SK-N-SH (cell line): Measurements from ENCODE around the gene KIF21B. TPM values are rescaled to one million over a fixed set of nuclear protein-coding genes. Genes with fewer than 3 reads are reported as not detected.

Source experiments
- CTCF ChIA-PET: fragments of 300-600, 350-600 bp; formaldehyde crosslinking; extraction: SDS; loops from one replicate; lab custom pipeline; 2021; lab: Yijun Ruan, JAX
- POLR2A ChIA-PET: fragments of 350-600 bp; sonication (Branson Sonifier 250); formaldehyde crosslinking; extraction: SDS; loops from one replicate; lab custom pipeline; 2020; ENCODE audit warnings: antibody characterized with exemption, inconsistent platforms; lab: Yijun Ruan, JAX
- DNase-seq: peaks from one replicate; pipeline ENCODE4 v3.0.0; 2012
- H2AFZ ChIP-seq: fragments of 200-600 bp; sonication (generic); 2 replicates; pipeline ENCODE4 v1.8.1; 2016; ENCODE audit warnings: antibody characterized with exemption, mild to moderate bottlenecking, low read depth
- H3F3A ChIP-seq: fragments of 200-600 bp; sonication (generic); replicated peaks from 2 replicates; pipeline ENCODE3; 2016; ENCODE audit warnings: antibody characterized with exemption, mild to moderate bottlenecking; ENCODE audit not compliant: insufficient read depth
- H3K27ac ChIP-seq, 2 experiments: fragments of 200-500 bp in 1 of 2; fragments of 200-600 bp in 1 of 2; sonication (Bioruptor generic) in 1 of 2; sonication (generic), shearing (Covaris generic) in 1 of 2; 2 replicates each; pipeline versions ENCODE4 v1.5.1 to v1.6.1; 2014 to 2016; ENCODE audit warnings: low read depth in 2 of 2, inconsistent platforms in 1 of 2, low read length in 1 of 2, mild to moderate bottlenecking in 1 of 2, mixed read lengths in 1 of 2
- H3K27me3 ChIP-seq: fragments of 200-600 bp; sonication (generic), shearing (Covaris generic); 2 replicates; pipeline ENCODE4 v1.6.1; 2016; ENCODE audit warnings: mixed run types; ENCODE audit not compliant: insufficient read depth
- H3K36me3 ChIP-seq, 2 experiments: fragments of 200-500 bp in 1 of 2; fragments of 200-600 bp in 1 of 2; sonication (Bioruptor generic) in 1 of 2; sonication (generic) in 1 of 2; replicated peaks in 1 of 2; 2 replicates each; pipeline versions ENCODE3 to v1.5.1; 2014 to 2016; ENCODE audit warnings: low read length in 1 of 2, mild to moderate bottlenecking in 1 of 2; ENCODE audit not compliant: insufficient read depth in 2 of 2, control insufficient read depth in 1 of 2
- H3K4me1 ChIP-seq, 2 experiments: fragments of 200-500 bp in 1 of 2; fragments of 200-600 bp in 1 of 2; sonication (Bioruptor generic) in 1 of 2; sonication (generic), shearing (Covaris generic) in 1 of 2; 2 replicates each; pipeline versions ENCODE4 v1.5.1 to v1.6.1; 2014 to 2016; ENCODE audit warnings: low read depth in 1 of 2, low read length in 1 of 2, mixed run types in 1 of 2; ENCODE audit not compliant: insufficient read depth in 2 of 2, control insufficient read depth in 1 of 2
- H3K4me2 ChIP-seq: fragments of 200-600 bp; sonication (generic), shearing (Covaris generic); 2 replicates; pipeline ENCODE4 v1.6.1; 2017; ENCODE audit warnings: mixed run types
- H3K4me3 ChIP-seq, 2 experiments: fragments of 200-500 bp in 1 of 2; fragments of 200-600 bp in 1 of 2; sonication (Bioruptor generic) in 1 of 2; sonication (generic), shearing (Covaris generic) in 1 of 2; 2 replicates each; pipeline versions ENCODE4 v1.5.1 to v1.8.1; 2014 to 2016; ENCODE audit warnings: low read depth in 2 of 2, inconsistent platforms in 1 of 2, low read length in 1 of 2, mild to moderate bottlenecking in 1 of 2, mixed read lengths in 1 of 2, moderate library complexity in 1 of 2
- H3K79me2 ChIP-seq: fragments of 200-600 bp; sonication (generic); 2 replicates; pipeline ENCODE4 v1.8.1; 2017; ENCODE audit warnings: mild to moderate bottlenecking; ENCODE audit not compliant: insufficient read depth
- H3K9ac ChIP-seq: fragments of 200-600 bp; sonication (generic); 2 replicates; pipeline ENCODE4 v1.6.1; 2017; ENCODE audit warnings: mixed run types
- H3K9me2 ChIP-seq: fragments of 200-600 bp; sonication (generic); 2 replicates; pipeline ENCODE4 v1.6.1; 2017; ENCODE audit warnings: mixed run types
- H3K9me3 ChIP-seq: fragments of 200-600 bp; sonication (generic); 2 replicates; pipeline ENCODE4 v1.6.1; 2017; ENCODE audit warnings: mixed run types, mild to moderate bottlenecking, moderate library complexity
- H4K20me1 ChIP-seq: fragments of 200-600 bp; sonication (generic); 2 replicates; pipeline ENCODE4 v1.6.1; 2017; ENCODE audit warnings: mild to moderate bottlenecking, mixed run types; ENCODE audit not compliant: insufficient read depth
- EZH2phosphoT487 ChIP-seq: fragments of 200-600 bp; sonication (generic); IDR thresholded peaks from 2 replicates; pipeline ENCODE4 v1.6.1; 2017; ENCODE audit warnings: low read depth, mixed run types, mild to moderate bottlenecking, antibody characterized with exemption, moderate library complexity, borderline replicate concordance
- FOXM1 ChIP-seq: IDR thresholded peaks from 2 replicates; pipeline ENCODE4 v1.4.0; 2012; ENCODE audit warnings: low read depth, mild to moderate bottlenecking
- MXI1 ChIP-seq: IDR thresholded peaks from 2 replicates; pipeline ENCODE4 v1.6.1; 2012; ENCODE audit warnings: mild to moderate bottlenecking, low read depth, low read length, improper control_type of control experiment
- RFX5 ChIP-seq: IDR thresholded peaks from 2 replicates; pipeline ENCODE4 v1.6.1; 2012; ENCODE audit warnings: mild to moderate bottlenecking, improper control_type of control experiment, low read length
- YY1 ChIP-seq: IDR thresholded peaks from 2 replicates; pipeline ENCODE4 v1.4.0; 2012; ENCODE audit warnings: low read depth, mild to moderate bottlenecking
- WGBS: methylation state at CpG from one replicate; pipeline ENCODE4 v1.1.6; 2017; ENCODE audit warnings: low lambda C conversion rate; 5-methylcytosine and 5-hydroxymethylcytosine counted together
- polyA plus RNA-seq, 3 experiments: library from polyadenylated mRNA; depleted of rRNA; stranded (reverse); fragments of >200 nt; gene quantifications; 2 replicates each; pipeline ENCODE4 v1.2.3, GENCODE V29; 2012
- TF ChIP-seq, protein P1 (sequence below): fragments of 200-600 bp; sonication (generic); IDR thresholded peaks from 2 replicates; pipeline ENCODE4 v1.6.1; 2017; ENCODE audit warnings: antibody characterized with exemption, mild to moderate bottlenecking, moderate library complexity
- TF ChIP-seq, protein P2 (sequence below): IDR thresholded peaks from 2 replicates; pipeline ENCODE4 v1.4.0; 2012; ENCODE audit warnings: low read depth, borderline replicate concordance
- TF ChIP-seq, protein P3 (sequence below): fragments of 150-350 bp; IDR thresholded peaks from 2 replicates; pipeline ENCODE4 v1.6.1; 2016; ENCODE audit warnings: mild to moderate bottlenecking, low read depth, low read length
- TF ChIP-seq, protein P4 (sequence below): IDR thresholded peaks from 2 replicates; pipeline ENCODE4; 2012

Gene KIF21B
- polyA plus RNA-seq, 1 of the 3 experiments (the other 2 are of a cell fraction), result 0.26 TPM

DNA sequence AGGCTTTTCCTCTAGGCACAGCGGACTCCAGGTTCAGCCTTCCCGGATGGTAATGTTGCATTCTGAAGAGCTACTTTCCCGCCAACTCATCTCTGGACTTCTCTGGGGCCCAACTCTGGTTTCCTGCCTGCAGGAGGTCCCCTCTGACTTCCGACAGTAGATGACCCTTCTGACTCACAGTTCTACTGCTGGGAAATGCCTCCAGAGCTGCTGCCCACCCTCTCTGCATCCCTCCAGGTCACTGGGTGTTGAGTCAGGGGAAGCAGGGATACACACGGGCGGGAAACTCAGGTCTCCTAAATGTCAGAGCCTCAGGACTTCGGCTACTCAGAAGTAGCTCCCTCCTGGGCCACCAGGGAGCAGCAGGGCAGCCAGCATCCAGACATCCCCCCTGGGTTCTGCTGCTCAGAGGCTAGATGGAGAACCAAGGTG is 2.1 kb upstream of the KIF21B start:
- POLR2A ChIA-PET, result no interaction called here
- Histone ChIP-seq H2AFZ (no peak overlapping the region), H3K27me3 (no peaks in the 10 kb centered on the region), H3F3A (no peaks in the 10 kb centered on the region), H3K4me3 (no peak overlapping the region), H3K9me2 (no peaks in the 10 kb centered on the region), H3K4me2 (0 out of 2 replicates have a peak overlapping the region, but pooled peaks have one; percentile 24), H3K9me3 (no peaks in the 10 kb centered on the region), H3K79me2 (no peaks in the 10 kb centered on the region; the same call in 1 of the 2 replicates), H3K9ac (no peak overlapping the region), H3K36me3 (no peaks in the 10 kb centered on the region), H4K20me1 (no peaks in the 10 kb centered on the region), H3K4me1 (peaks cover 5 to 7% of the 10 kb centered on the region in 2 experiments; a peak in 1 of 4 replicates), H3K27ac (peak overlapping the region in 1 of 2 experiments; percentile 36; a peak in 2 of 4 replicates)
- TF ChIP-seq, protein P1, sequence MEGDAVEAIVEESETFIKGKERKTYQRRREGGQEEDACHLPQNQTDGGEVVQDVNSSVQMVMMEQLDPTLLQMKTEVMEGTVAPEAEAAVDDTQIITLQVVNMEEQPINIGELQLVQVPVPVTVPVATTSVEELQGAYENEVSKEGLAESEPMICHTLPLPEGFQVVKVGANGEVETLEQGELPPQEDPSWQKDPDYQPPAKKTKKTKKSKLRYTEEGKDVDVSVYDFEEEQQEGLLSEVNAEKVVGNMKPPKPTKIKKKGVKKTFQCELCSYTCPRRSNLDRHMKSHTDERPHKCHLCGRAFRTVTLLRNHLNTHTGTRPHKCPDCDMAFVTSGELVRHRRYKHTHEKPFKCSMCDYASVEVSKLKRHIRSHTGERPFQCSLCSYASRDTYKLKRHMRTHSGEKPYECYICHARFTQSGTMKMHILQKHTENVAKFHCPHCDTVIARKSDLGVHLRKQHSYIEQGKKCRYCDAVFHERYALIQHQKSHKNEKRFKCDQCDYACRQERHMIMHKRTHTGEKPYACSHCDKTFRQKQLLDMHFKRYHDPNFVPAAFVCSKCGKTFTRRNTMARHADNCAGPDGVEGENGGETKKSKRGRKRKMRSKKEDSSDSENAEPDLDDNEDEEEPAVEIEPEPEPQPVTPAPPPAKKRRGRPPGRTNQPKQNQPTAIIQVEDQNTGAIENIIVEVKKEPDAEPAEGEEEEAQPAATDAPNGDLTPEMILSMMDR, result peak; percentile 51
- TF ChIP-seq YY1 (no peak), MXI1 (no peak), FOXM1 (no peak)
- 51% methylated on average over 6 of the region's 7 CpGs for WGBS
- DNase-seq, result no peak
- CTCF ChIA-PET, result interaction anchor here (0.6 to 8.9 kb wide), 11 partner anchors 9 to 403 kb away, joined by 3 to 92 read pairs (median 4); no protein-coding TSS in a partner anchor

DNA sequence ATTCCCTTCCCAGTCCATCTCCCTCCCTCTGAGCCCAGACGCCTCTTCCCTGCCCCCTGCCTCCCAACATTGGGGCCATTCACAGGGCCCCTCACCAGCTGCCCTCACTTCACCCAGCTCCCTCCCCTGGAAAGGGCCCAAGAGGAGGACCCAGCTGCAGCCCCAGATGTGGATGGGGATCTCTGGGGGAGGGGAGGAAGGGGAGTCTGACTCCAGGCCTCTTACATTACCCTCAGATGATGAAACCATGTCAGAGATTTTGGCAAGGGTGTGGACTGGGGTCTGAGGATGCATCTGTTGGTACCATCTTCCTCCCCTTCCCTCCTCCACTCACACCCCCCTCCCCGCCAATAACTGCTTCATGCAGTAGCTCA is 1.1 kb upstream of the KIF21B start:
- Histone ChIP-seq H3K4me1 (peaks cover 5 to 7% of the 10 kb centered on the region in 2 experiments; a peak in 1 of 4 replicates), H3F3A (no peaks in the 10 kb centered on the region), H3K4me2 (no peak overlapping the region), H3K9me3 (no peaks in the 10 kb centered on the region), H3K79me2 (no peaks in the 10 kb centered on the region; the same call in 1 of the 2 replicates), H4K20me1 (no peaks in the 10 kb centered on the region), H3K36me3 (no peaks in the 10 kb centered on the region), H3K9me2 (no peaks in the 10 kb centered on the region), H3K27ac (peak overlapping the region in 1 of 2 experiments; percentile 36; a peak in 2 of 4 replicates), H3K27me3 (no peaks in the 10 kb centered on the region), H3K4me3 (no peak overlapping the region), H2AFZ (no peak overlapping the region), H3K9ac (no peak overlapping the region)
- ChIA-PET CTCF (interaction anchor here (0.6 to 8.9 kb wide), 8 partner anchors 8 to 134 kb away, joined by 3 to 92 read pairs (median 4); no protein-coding TSS in a partner anchor), POLR2A (no interaction called here)
- no peak for DNase-seq
- TF ChIP-seq, protein P2, sequence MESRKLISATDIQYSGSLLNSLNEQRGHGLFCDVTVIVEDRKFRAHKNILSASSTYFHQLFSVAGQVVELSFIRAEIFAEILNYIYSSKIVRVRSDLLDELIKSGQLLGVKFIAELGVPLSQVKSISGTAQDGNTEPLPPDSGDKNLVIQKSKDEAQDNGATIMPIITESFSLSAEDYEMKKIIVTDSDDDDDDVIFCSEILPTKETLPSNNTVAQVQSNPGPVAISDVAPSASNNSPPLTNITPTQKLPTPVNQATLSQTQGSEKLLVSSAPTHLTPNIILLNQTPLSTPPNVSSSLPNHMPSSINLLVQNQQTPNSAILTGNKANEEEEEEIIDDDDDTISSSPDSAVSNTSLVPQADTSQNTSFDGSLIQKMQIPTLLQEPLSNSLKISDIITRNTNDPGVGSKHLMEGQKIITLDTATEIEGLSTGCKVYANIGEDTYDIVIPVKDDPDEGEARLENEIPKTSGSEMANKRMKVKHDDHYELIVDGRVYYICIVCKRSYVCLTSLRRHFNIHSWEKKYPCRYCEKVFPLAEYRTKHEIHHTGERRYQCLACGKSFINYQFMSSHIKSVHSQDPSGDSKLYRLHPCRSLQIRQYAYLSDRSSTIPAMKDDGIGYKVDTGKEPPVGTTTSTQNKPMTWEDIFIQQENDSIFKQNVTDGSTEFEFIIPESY, result no peak
- no peak for TF ChIP-seq EZH2phosphoT487
- TF ChIP-seq, protein P3, sequence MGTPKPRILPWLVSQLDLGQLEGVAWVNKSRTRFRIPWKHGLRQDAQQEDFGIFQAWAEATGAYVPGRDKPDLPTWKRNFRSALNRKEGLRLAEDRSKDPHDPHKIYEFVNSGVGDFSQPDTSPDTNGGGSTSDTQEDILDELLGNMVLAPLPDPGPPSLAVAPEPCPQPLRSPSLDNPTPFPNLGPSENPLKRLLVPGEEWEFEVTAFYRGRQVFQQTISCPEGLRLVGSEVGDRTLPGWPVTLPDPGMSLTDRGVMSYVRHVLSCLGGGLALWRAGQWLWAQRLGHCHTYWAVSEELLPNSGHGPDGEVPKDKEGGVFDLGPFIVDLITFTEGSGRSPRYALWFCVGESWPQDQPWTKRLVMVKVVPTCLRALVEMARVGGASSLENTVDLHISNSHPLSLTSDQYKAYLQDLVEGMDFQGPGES, result no peak
- TF ChIP-seq, protein P1, result no peak
- TF ChIP-seq, protein P4, sequence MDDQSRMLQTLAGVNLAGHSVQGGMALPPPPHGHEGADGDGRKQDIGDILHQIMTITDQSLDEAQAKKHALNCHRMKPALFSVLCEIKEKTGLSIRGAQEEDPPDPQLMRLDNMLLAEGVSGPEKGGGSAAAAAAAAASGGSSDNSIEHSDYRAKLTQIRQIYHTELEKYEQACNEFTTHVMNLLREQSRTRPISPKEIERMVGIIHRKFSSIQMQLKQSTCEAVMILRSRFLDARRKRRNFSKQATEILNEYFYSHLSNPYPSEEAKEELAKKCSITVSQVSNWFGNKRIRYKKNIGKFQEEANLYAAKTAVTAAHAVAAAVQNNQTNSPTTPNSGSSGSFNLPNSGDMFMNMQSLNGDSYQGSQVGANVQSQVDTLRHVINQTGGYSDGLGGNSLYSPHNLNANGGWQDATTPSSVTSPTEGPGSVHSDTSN, result no peak
- no peak for TF ChIP-seq RFX5
- WGBS, result 93% methylated on average over 1 of the region's 2 CpGs
